Measurements from ENCODE around the gene BRAF.
"Not testable (repeated sequence)": the region's sequence is repeated elsewhere in the genome, so short reads cannot be mapped to it uniquely, and the experiment has no call there.

Gene BRAF

DNA sequence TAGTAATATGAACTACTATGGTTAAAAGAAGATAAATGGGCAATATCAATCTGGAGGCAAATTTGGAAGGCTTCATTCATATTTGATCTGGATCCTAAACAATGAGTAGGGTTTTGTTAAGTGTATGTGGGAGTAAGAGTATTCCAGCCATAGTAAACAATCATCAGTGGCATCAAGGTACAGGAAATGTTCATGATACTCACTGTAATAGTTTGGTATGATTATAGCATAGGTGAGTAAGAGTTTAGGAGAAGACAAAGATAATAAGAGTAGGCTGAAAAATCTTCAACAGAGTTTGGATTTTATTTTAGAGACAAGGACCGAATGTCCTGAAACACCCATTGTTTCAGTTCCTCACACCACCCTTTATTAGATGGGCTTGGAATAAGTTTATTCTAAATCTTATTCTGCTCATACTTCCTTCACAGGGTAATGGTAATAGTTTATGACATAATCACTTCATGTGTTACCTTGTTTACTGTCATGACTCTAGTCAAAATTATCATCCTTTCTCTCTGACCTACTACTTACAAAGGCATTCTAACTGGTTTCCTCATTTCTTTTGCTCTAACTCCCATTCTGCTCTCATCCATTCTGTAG is 38.9 kb downstream of the BRAF start:
- DNase-seq = no peak
- in situ Hi-C loops (cut with MboI; ENCODE audit: low pct_unique_long_range_greater_than_20kb, low sequenced_read_pairs) = no loop called here

DNA sequence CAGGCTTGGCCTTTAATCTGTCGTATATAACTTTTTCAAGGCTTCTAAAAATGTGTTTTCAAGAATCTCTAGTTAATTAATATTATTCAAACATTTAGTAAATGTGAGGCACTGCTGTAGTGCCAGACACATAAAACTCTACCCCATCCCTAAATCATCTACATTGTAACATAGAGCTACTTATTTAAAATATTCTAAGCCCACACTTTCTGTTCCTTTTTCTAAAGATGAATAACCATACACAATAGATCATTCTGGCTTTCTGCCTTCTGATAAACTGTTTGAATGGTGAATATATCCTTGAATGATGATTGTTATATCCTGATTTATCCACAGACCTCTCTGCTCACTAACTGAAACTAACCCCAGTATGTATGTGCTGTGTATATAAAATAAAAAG is 41.4 kb downstream of the BRAF start:
- DNase-seq = no peak
- in situ Hi-C loops (cut with MboI; ENCODE audit: low pct_unique_long_range_greater_than_20kb, low sequenced_read_pairs) = no loop called here

DNA sequence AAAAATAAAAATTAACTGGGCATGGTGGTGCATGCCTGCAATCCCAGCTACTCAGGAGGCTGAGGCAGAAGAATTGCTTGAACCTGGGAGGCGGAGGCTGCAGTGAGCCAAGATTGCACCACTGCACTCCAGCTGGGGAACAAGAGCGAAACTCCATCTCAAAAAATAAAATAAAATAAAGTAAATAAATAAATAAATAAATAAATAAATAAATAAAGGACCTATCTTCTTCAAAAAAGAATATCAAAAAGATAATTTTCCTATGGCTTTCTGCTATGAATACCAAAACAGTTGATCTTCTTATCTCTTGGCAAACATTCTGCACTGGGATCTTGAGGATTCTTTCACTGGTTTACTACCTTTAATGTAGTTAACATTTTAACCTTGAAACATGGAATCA is 41.9 kb downstream of the BRAF start:
- DNase-seq; in situ Hi-C loops (cut with MboI; ENCODE audit: low pct_unique_long_range_greater_than_20kb, low sequenced_read_pairs): not testable (repeated sequence)

DNA sequence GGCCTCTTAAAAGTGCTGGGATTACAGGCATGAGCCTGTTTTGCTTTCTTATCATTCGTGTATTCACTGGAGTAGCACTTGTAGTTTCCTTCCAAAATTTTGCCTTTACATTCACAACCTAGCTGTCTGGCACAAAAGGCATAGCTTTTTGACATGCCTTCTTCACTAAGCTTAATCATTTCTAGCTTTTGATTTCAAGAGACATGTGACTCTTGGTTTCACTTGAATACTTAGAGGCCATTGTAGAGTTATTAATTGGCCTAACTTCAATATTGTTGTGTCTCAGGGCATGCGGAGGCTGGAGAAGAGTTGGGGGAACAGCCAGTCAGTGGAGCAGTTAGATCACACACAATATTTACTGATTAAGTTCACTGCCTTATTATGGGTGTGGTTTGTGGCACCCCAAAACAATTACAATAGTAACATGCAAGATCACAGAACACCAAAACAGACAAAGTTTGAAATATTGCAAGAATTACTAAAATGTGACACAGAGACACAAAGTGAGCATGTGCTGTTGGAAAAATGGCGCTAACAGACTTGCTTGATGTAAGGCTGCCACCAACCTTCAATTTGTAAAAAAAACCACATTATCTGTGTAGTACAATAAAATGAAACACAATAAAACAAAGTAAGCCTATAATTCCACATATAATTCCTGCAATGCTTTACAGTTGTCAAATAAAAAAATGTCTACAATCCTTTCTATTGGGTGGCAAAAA is 43.1 kb downstream of the BRAF start:
- in situ Hi-C loops (cut with MboI; ENCODE audit: low pct_unique_long_range_greater_than_20kb, low sequenced_read_pairs) = no loop called here
- DNase-seq = no peak

DNA sequence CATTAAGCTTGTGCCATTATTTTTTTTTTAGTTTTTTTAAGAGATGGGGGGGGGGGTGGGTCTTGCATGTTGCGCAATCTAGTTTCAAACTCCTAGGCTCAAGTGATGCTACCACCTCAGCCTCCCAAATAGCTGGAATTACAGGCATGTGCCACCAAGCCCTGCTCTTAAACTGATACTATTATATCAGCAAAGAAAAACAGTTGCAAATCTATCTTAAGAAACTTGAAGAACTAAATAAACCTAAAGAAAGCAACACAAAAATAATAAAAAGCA is 47.5 kb downstream of the BRAF start:
- in situ Hi-C loops (cut with MboI; ENCODE audit: low pct_unique_long_range_greater_than_20kb, low sequenced_read_pairs) = no loop called here
- no peak for DNase-seq

DNA sequence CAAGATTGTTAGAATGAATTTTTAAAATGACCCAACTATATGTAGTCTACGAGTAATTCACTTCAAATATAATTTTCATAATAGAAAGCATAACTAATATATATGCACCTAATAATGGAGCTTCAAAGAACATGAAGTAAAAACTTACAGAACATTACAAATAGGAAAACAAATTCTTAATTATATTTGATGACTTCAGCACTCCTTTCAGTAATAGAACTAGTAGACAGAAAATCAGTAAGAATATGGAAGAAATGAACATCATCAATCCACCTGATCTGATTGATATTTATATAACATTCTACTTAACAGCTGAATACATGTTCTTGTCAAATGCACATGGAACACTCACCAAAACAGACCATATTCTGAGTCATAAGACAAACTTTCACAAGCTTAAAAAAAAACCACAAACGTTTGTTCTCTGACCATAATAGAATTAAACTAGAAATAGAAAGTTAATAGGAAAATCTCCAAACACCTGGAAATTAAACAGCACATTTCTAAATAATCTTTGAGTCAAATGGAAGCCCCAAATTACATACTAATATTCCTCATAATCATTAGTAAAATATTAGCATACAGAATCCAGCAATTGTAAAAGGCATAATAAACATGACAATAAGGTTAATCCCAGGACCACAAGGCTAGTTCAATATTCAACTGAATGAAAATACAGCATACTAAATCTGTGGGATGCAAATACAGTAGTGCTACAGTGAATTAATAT is 48.0 kb downstream of the BRAF start:
- DNase-seq = no peak
- in situ Hi-C loops (cut with MboI; ENCODE audit: low pct_unique_long_range_greater_than_20kb, low sequenced_read_pairs) = no loop called here

DNA sequence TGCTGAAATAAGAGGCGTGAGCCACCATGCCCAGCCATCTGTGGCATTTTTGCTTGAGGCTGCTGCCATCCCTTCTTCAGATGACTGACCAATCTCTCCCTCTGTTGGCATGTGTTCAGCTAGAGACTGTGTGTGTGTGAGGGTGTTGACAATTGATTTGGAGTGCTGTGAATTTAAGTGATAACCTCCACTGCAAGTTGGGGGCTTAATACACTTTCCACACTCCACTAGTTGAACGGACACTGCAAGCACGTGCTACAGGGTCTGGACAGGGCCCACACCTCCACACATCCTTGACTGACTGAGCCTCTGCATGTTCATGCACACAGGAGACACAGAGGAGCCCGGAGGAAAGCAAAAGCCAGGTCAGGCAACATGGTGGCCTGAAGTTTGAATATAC is 51.3 kb downstream of the BRAF start:
- DNase-seq = no peak
- in situ Hi-C loops (cut with MboI; ENCODE audit: low pct_unique_long_range_greater_than_20kb, low sequenced_read_pairs) = no loop called here

DNA sequence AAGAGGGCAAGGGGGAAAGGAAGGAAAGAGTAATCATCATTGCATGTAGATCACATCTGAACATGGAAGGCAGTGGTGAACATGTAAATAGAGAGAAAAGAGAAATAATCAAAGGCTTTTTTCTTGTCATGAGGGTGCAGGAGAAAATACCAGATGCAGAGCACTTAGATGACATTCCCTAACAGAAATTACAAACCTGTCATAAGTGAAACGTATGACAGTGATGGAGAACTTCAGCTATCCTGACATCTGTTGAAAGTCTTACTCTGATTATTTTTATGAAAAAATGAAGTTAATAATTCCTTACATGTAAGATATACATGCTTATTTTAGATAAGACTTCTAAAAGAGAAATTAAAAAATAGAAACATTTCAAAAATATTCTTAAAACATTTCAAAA is 54.7 kb downstream of the BRAF start:
- in situ Hi-C loops (cut with MboI; ENCODE audit: low pct_unique_long_range_greater_than_20kb, low sequenced_read_pairs) = no loop called here
- DNase-seq = no peak

DNA sequence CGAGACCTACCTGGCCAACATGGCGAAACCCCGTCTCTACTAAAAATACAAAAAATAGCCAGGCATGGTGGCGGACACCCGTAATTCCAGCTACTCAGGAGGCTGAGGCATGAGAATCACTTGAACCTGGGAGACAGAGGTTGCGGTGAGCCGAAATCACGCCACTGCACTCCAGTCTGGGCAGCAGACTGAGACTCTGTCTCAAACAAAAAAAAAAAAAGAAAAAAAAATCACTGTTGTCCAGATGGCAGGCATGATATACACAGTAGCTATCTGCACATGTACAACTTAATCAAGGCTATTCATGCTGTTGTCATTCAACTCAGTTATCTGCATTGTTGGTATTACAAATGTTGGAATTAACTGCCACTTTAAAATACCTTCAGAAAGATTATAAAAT is 55.3 kb downstream of the BRAF start:
- no peak for DNase-seq
- in situ Hi-C loops (cut with MboI; ENCODE audit: low pct_unique_long_range_greater_than_20kb, low sequenced_read_pairs) = no loop called here

DNA sequence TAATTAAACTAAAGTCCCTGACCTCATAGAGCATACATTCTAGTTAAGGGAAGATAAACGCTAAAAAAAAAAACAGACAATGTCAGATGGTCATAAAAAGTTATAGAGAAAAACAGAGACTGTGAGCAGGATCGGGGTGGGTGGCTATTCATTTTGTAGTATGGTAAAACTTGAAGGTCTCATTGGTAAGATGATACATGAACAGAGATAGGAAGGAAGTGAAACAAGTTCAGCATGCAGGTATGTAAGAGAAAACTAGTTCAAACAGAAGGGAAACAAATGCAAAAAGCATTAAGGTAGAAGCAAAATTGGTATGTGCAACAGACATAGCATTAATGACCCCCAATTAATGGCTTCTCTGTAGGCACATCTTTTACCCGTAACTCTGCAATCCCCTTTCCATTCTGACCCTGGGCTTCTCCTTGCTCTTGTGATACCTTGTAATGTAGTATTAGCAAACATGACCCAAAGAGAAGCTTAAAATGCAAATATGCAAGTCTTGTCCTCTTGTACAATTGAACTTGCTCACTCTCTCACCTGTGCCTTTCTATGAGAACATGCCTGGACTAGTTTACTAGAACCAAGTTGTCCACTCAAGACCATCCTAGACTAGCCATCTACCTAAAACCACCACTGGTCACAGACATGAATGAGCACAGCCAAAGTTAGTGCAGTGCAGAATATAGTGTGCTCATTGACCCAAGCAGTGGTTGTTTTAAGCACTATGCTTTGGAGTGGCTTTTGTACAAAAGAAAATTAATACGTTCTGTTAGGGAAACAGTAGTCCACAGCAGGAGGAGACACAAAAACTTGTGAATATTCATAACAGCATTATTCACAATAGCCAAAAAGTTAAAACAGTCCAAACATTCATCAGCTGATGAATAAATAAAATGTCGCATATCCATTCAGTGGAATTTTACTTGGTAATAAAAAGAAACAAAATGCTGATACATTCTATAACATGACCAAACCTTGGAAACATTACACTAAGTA is 57.0 kb downstream of the BRAF start:
- in situ Hi-C loops (cut with MboI; ENCODE audit: low pct_unique_long_range_greater_than_20kb, low sequenced_read_pairs) = no loop called here
- no peak for DNase-seq

DNA sequence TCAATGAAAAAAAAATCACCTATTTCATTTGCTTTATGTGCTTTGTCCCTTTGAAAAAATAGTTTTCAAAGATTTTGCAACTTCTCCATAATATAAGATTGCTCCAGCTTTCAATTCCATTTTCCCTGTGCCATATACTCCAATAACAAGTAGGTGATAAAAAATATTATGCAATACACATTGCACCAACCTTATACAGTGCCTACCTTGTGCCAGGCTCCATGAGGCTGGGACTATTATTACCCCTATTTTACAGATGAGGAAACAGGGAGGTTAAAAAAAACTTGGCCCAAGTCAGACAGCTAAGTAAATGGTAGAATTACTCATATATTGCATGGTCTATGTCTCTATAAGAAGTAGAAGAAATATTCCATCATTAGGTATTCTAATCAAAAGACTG is 57.8 kb downstream of the BRAF start:
- no peak for DNase-seq
- in situ Hi-C loops (cut with MboI; ENCODE audit: low pct_unique_long_range_greater_than_20kb, low sequenced_read_pairs) = no loop called here

DNA sequence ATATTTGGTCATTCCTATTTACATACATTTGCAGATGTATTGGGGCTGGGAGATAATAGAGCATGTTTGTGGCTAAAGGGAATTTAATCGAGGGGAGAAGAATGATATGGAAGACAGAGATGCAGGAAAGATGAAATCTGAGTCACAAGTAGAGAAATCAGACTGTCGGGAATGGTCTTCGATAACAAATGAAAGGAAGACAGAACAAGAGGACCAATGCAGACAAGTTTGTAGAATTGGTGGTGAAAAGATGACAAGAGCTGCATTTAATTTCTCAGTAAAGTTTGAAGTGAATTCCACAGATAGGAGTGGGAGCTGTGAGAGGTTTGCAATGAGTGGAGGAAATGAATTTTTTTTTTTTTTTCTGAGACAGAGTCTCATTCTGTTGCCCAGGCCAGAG is 60.0 kb downstream of the BRAF start:
- in situ Hi-C loops (cut with MboI; ENCODE audit: low pct_unique_long_range_greater_than_20kb, low sequenced_read_pairs) = no loop called here
- no peak for DNase-seq

DNA sequence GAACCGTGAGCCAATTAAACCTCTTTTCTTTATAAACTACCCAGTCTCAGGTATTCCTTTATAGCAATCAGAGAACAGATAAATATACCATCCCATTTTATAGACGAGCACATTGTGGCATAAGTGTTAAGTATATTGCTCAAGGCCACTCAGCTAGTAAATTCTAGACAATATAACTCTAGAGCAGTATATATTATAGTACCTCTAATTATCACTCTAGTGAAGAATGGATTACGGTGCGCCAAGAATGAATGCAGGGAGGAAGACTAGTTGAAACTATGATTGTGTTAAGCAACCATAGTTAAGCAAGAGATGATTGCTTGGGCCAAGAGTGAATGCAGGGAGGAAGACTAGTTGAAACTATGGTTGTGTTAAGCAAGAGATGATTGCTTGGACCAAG is 60.9 kb downstream of the BRAF start:
- DNase-seq = no peak
- in situ Hi-C loops (cut with MboI; ENCODE audit: low pct_unique_long_range_greater_than_20kb, low sequenced_read_pairs) = no loop called here

DNA sequence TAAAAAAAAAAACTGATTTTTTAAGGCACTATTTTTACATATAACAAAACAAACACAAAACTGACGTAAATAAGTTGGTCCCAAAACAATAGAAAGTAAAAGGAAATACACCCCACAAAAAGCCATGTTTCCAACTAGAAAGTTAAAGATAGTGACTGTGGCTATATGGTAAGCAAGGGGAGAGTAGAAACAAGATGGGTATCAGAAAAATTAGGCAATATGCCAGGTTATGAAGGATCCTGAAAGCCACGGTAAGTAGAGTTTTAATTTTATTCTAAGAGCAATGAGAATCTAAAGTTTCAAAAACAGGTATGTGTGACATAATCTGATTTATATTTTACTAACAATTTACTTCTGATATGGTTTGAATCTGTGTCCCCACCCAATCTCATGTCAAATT is 61.5 kb downstream of the BRAF start:
- in situ Hi-C loops (cut with MboI; ENCODE audit: low pct_unique_long_range_greater_than_20kb, low sequenced_read_pairs) = no loop called here

DNA sequence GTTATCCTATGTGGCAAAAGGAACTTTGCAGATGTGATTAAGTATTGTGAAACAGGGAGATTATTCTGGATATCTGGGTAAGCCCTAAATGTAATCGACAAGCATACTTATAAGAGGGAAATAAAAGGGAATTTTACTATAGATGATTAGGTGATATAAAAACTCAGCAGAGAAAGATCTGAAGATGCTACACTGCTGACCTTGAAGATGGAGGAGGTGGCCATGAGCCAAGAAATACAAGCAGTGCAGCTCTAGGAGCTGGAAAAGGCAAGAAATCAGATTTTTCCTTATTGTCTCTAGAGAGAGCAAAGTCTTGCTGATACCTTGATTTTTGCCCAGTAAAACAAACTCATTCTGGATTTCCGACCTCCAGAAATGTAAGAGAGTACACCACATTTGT is 67.7 kb downstream of the BRAF start:
- DNase-seq = no peak
- in situ Hi-C loops (cut with MboI; ENCODE audit: low pct_unique_long_range_greater_than_20kb, low sequenced_read_pairs) = no loop called here

More for the DNA sequence above, 61.5 kb downstream of the BRAF start:
- no peak for DNase-seq

DNA sequence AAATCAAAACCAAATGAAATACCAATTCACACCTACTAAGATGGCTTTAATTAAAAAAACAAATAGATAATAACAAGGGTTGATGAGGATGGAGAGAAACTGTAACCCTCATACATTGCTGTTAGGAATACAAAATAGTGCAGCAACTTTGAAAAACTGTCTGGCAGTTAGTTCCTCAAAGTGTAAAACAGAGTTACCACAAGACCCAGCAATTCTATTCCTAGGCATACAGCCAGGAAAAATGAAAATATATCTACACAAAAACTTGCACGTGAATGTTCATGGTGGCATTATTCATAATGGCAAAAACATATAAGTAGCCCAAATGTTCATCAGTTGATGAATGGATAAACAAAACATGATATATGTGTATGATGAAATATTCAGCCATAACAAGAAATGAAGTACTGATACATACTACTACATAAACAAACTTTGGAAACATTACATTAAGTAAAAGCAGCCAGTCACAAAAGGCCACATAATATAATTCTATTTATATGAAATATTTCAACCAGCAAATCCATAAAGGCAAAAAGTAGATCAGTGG is 83.5 kb downstream of the BRAF start:
- in situ Hi-C loops (cut with MboI; ENCODE audit: low pct_unique_long_range_greater_than_20kb, low sequenced_read_pairs) = no loop called here
- DNase-seq = peak; percentile 43

DNA sequence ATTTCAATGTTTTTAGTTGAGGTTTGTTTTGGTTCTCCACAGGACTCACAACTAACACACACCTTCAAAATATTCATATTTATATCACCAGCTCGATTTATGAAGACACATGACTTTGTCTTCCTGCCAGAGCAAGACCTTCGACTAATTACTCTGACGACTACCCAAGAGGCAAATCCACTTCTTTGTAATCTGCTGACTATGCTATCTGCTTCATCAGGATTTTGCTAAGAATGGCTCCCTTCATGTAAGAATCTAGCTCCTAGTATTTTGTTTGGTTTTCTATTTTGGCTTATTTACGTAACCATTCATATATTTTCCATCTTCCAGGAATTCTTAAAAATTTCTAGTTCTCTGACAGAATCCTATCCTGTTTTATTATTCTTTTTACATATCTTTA is 93.0 kb downstream of the BRAF start:
- DNase-seq = no peak
- in situ Hi-C loops (cut with MboI; ENCODE audit: low pct_unique_long_range_greater_than_20kb, low sequenced_read_pairs) = no loop called here

DNA sequence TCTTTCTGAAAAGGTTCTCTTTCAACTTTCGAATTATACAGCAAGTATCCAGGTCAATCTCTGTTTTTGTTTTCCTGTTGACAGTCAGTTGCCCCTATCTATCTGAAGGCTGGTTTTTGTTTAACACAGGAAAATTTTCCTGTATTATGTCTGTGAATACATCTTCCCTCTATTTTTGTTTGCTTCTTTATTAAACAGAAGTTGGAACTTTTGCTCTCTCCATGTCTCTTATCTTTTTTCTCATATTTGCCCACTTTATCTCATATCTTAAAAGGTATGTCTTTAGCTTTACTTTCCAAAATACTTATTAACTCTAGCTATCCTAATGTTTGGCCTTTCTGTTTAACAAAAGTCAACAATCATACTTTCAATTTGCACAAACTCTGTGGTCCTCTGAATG is 95.0 kb downstream of the BRAF start:
- no peak for DNase-seq
- in situ Hi-C loops (cut with MboI; ENCODE audit: low pct_unique_long_range_greater_than_20kb, low sequenced_read_pairs) = no loop called here

DNA sequence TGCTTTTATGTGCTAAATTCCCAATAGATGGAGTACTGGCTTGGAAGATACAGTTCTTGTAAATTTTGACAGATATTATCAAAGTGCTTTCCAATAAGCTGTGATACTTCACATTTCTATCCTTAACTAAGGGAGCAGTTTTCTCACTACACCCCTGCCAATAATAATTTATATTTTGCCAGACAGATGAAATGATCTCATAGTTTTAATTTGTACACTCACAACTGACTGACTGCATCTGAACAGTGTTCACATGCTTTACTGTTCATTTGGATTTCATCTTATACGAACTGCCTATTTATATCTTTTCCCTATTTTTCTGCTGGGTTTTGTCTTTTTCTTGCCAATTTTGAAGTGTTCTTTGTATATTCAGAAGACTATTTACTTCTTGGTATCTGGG is 96.0 kb downstream of the BRAF start:
- DNase-seq = no peak
- in situ Hi-C loops (cut with MboI; ENCODE audit: low pct_unique_long_range_greater_than_20kb, low sequenced_read_pairs) = no loop called here
